GM19372 (cell line): ENCODE results near the gene NFE2.

Source experiments
- ATAC-seq: cut with Tn5 transposase; IDR thresholded peaks from one replicate; pipeline ENCODE4 v1.9.1; 2021; ENCODE audit warnings: mild to moderate bottlenecking, low read depth, moderate library complexity; ENCODE audit not compliant: unreplicated experiment

NFE2 gene

DNA sequence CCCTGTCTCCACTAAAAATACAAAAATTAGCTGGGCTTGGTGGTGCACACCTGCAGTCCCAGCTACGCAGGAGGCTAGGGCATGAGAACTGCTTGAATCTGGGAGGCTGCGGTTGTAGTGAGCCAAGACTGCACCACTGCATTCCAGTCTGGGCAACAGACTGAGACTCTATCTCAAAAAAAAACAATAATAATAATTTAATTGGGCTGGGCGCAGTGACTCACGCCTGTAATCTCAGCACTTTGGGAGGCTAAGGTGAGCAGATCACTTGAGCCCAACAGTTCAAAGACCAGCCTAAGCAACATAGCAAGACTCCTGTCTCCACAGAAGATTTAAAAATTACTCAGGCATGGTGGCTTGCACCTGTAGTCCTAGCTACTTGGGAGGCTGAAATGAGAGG is 47.6 kb downstream of the NFE2 start:
- no peak for ATAC-seq

DNA sequence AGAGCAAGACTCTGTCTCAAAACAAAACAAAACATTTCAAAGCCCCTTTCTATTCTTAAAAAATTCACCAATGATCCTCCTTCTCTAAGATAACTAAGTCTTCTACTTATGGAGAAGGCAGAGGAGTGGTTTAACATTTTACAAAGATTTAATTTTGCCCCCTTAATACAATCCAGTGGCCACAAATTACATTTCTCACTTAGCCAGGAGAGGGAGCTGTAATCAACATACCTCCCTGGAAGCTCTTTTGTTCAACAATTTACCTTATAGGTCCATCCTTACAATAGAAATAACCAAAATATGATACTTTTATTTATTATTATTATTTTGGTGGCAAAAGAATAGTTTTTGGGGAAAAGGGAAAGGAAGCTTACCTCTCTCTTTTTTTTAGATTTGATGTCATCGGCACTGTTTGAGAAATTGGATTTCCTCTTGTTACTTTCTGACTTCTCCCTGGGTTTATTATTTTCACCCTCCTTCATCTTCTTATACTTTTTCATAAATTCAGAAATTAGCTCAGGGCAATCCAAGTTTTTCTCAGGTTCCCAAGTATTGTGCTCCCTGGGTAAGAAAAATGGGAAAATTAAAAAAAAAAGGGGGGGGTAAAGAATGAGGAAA is 49.0 kb downstream of the NFE2 start:
- ATAC-seq: no peak

GRCh38 chr12:54249489-54249888 is 51.3 kb downstream of the NFE2 start:
- no peak for ATAC-seq

DNA sequence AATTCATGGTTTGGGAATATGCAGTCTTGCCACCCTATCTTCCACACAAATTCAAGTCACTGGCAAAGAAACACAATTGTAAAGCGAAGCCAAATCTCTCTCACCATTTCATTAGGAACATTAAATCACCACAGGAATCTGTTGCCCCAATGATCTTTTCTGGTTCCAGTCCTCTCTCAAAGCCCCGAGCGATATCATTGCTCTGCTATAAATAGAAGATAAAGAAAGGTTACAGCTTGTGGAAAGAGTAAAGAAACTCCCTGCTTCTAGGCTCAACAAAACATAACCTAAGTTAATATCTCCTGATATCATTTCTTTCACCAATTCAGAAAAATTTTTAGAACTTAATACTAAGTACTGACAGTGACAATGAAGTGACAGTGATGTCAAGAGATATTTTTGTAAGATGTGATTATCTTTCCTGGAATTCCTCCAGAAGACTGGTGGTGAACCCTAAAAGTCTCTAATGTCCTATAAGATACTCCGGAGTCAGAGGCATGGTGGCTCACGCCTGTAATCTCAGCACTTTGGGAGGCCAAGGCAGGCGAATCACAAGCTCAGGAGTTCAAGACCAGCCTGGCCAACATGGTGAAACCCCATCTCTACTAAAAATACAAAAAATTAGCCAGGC is 54.7 kb downstream of the NFE2 start:
- ATAC-seq: no peak
